CD1c-positive myeloid dendritic cell (primary cell): Measurements from ENCODE around the gene RABGAP1L.
"Not testable (repeated sequence)": the region's sequence is repeated elsewhere in the genome, so short reads cannot be mapped to it uniquely, and the experiment has no call there.

Experiments used
- DNase-seq: peaks from one replicate; pipeline ENCODE4 v3.0.0-alpha.2; 2016; ENCODE audit errors: extremely low spot score

RABGAP1L gene

GRCh38 chr1:174153085-174153824 lies 6.1 kb upstream of the RABGAP1L start:
- DNase-seq, result no peak

DNA sequence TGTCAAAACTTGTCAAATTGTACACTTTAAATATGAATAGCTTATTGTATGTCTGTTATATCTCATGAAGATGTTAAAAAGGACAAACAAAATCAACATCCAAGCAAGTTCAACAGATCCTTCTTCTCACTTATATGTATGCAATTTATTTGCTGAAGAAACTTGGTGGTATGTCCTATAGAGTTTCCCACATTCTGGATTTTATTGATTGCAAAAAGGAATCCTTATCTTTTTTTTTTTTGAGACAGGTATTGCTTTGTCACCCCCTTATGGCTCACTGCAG lies 5.6 kb upstream of the RABGAP1L start:
- DNase-seq, result no peak

- DNase-seq, result no peak
These were observed 2.9 kb upstream of the RABGAP1L start for GRCh38 chr1:174156437-174156836.

GRCh38 chr1:174157157-174157806 lies 2.0 kb upstream of the RABGAP1L start:
- DNase-seq, result no peak

DNA sequence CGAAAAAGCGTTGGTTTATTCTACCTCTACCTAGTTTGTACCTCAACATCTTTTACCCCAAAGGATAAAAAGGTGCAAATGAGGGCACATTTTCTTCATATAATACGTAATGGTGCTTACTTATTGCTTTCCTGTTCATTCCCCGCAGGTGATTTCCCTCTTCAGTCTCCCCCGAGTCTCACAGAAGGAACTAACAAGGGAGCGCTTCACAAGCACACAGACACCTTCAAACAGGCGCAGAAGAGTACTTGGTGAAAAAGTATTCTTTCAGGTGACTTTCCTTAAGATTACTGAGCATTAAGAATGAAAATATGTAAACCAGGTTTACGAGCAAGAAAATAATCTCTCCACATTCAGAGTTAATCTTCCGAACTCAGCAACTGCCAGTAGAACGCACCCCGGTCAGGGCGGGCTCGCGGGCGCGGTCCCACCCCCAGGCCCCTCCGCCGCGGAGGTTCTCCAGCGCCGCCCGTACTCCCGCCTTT lies 511 bp upstream of the RABGAP1L start:
- DNase-seq, result no peak

DNA sequence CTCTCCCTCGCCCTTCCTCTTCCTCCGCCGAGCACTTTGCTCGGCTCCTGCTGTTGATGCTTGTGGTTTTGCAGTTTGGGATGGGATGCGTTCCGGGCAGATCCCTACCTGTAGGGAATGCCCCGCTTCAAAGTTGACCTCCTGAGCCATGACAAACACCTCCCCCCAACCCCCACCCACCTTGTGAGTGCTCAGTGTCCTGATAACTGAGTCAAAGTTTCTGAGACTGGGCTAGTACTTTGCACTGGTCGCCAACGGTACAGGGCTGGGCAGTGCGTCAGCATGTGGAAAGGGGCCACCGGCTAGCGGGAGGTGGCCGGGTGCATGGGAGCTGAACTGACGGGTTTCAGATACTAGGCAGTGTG lies 771 bp downstream of the RABGAP1L start:
- peak; percentile 10 for DNase-seq

GRCh38 chr1:174160603-174161002 lies 1.3 kb downstream of the RABGAP1L start:
- DNase-seq, result no peak

DNA sequence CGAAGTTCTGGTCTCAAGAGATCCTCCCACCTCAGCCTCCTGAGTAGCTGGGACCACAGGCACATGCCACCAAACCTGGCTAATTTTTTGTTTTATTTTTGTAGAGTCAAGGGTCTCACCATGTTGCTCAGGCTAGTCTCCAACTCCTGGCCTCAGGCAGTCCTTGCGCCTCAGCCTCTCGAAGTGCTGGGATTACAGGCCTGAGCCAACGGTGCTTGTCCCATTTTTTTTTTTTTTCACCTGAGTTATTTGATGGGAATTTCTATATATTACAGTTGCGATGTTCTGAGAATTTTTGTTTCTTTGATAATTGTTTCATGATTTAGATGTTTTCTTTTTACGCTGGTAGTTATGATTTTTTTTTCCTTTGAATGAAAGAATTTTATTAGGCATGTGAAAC lies 2.5 kb downstream of the RABGAP1L start:
- DNase-seq, result no peak

DNA sequence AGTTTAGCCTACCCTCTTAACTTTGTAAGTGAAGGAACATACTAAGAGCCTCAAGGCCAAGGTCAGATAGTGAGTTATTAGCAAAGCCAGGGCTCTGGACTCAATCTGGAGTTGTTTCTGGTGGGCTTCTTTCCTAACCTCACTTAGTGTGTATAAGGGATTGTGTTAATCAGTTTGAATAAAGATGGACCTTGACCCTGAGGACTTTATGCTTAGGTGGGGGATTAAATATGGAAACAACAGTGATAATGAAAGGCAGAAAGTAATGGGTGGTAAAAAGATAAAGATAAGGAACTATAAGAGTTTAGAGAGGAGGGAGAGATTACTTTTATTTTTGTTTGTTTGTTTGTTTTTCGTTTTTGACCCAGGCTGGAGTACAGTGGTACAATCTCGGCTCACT lies 5.5 kb downstream of the RABGAP1L start:
- DNase-seq, result no peak

- DNase-seq, result no peak
These were observed 6.3 kb downstream of the RABGAP1L start for GRCh38 chr1:174165471-174166137.

- no peak for DNase-seq
These were observed 7.4 kb downstream of the RABGAP1L start for GRCh38 chr1:174166530-174167264.

GRCh38 chr1:174167265-174167803 lies 8.0 kb downstream of the RABGAP1L start:
- peak; percentile 21 for DNase-seq

GRCh38 chr1:174169342-174169741 lies 10.0 kb downstream of the RABGAP1L start:
- DNase-seq, result no peak

GRCh38 chr1:174171073-174171472 lies 11.8 kb downstream of the RABGAP1L start:
- no peak for DNase-seq

DNA sequence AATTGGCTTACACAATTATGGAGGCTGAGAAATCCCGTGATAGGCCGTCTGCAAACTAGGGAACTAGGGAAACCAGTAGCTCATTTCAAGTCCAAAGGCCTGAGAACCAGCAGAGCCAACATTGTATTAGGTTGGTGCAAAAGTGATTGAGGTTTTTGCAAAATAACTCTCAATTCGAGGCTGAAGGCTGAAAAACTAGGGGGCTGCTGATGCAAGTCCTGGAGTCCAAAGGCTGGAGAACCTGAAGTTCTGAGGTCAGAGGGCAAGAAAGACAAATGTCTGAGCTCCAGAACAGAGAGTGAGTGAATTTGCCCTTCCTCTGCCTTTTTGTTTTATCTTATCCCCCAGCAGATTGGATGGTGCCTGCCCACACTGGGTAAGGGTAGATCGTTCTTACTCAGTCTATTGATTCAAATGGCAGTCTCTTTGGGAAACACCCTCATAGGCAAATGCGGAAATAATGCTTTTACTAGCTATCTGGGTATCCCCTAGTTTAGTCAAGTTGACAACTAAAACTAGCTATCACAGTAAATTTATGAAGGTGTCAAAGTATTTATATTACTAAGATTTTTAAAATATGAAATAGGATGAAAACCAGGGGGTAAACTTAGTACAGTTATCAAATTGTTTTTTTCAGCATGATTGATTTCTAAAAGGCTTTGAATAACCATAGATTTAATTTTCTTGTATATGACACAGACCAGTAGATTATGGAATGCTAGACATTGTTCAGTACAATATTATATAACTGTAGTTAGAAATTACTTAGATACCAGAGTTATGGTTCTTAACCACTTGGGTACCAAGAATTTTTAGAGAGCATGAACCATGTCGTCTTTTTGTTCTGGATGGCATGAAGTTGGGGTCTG lies 15.4 kb downstream of the RABGAP1L start:
- no peak for DNase-seq

- DNase-seq, result not testable (repeated sequence)
These were observed 19.1 kb downstream of the RABGAP1L start for GRCh38 chr1:174178459-174178858.

- no peak for DNase-seq
These were observed 30.2 kb downstream of the RABGAP1L start for GRCh38 chr1:174189428-174190062.

DNA sequence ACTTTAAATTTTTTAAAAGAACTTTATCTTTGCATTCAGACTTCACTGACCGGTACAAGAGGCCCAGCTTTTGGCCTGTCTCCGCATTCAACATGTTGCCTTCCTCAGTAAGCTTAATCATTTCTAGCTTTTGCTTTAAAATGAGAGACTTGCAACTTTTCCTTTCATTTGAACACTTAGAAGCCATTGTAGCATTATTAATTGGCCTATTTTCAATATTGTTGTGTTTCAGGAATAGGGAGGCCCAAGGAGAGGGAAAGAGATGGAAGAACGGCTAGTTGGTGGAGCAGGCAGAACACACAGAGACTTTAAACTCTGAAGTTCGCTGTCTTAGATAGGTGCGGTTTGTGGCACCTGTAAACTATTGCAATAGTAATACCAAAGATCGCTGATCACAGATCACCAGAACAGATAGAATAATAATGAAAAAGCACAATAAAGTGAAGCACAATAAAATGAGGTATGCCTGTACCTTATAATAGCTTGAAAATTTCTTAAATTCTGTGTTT lies 31.4 kb downstream of the RABGAP1L start:
- DNase-seq, result no peak

- no peak for DNase-seq
These were observed 32.1 kb downstream of the RABGAP1L start for GRCh38 chr1:174191349-174191862.

GRCh38 chr1:174194461-174194860 lies 35.1 kb downstream of the RABGAP1L start:
- DNase-seq, result no peak
